Activated B cell treated with CpG ODN at 0.5 μM for 24 hours (primary cell): ENCODE results near the gene WDR49. TPM values are rescaled to one million over a fixed set of nuclear protein-coding genes. Genes with fewer than 3 reads are reported as not detected.

ENCODE experiments used
- ATAC-seq: fragments of 200-7000 bp; cut with Tn5 transposase; one replicate; pipeline ENCODE4 v1.10.0; 2021; ENCODE audit warnings: low read depth, mild to moderate bottlenecking, moderate library complexity
- CTCF ChIA-PET: fragments of 350-600 bp; sonication (Branson Sonifier 250); formaldehyde crosslinking; loops from one replicate; lab custom pipeline; 2021; ENCODE audit warnings: antibody characterized with exemption; lab: Charles Lee
- POLR2A ChIA-PET: fragments of 350-600 bp; sonication (Branson Sonifier 250); formaldehyde crosslinking; loops from one replicate; lab custom pipeline; 2021; ENCODE audit warnings: antibody characterized with exemption; lab: Charles Lee
- DNase-seq: peaks from one replicate; pipeline ENCODE4 v3.0.0; 2022
- H3K27ac Mint-ChIP-seq: one replicate; pipeline ENCODE4 v1.8.0; 2020; ENCODE audit warnings: mixed read lengths
- H3K27me3 Mint-ChIP-seq: one replicate; pipeline ENCODE4 v1.8.0; 2021; ENCODE audit warnings: mixed read lengths
- H3K36me3 Mint-ChIP-seq: one replicate; pipeline ENCODE4 v1.8.0; 2021; ENCODE audit warnings: low read depth, mixed read lengths
- H3K4me1 Mint-ChIP-seq: one replicate; pipeline ENCODE4 v1.8.0; 2021; ENCODE audit warnings: mixed read lengths
- H3K4me3 Mint-ChIP-seq: one replicate; pipeline ENCODE4 v1.8.0; 2020; ENCODE audit warnings: mild to moderate bottlenecking, mixed read lengths
- H3K9me3 Mint-ChIP-seq: one replicate; pipeline ENCODE4 v1.8.0; 2020; ENCODE audit warnings: mixed read lengths
- CTCF ChIP-seq: fragments of 200-600 bp; IDR thresholded peaks from one replicate; pipeline ENCODE4 v1.8.0; 2022; ENCODE audit warnings: antibody characterized with exemption, mild to moderate bottlenecking
- intact Hi-C: fragments of 100-400 bp; cut with micrococcal nuclease; formaldehyde crosslinking; loops from one replicate; pipeline ENCODE4 v1.15.1; 2024
- total RNA-seq: library from RNA; stranded (reverse); gene quantifications from 2 replicates; pipeline ENCODE4 v1.2.3, GENCODE V29; 2022

Gene WDR49
- total RNA-seq, 1 donor from 2014 or later = 0.49 TPM

- Mint-ChIP-seq H3K36me3 (peaks cover 20% of the 10 kb centered on the region), H3K27ac (no peak overlapping the region), H3K9me3 (peaks cover 12% of the 10 kb centered on the region), H3K4me3 (no peak overlapping the region), H3K27me3 (no peaks in the 10 kb centered on the region), H3K4me1 (no peaks in the 10 kb centered on the region)
- intact Hi-C loops = no loop called here
- TF ChIP-seq CTCF = no peak
- ChIA-PET CTCF (interaction anchor here (1.4 kb wide), 1 partner anchor 290 kb away, joined by 4 read pairs; the partner anchor contains the start of gene ZBBX), POLR2A (no interaction called here)
- DNase-seq (no peak), ATAC-seq (no peak)
Observed at GRCh38 chr3:167669699-167670098, 16.0 kb upstream of the WDR49 start.

- ChIA-PET POLR2A (no interaction called here), CTCF (interaction anchor here (1.0 kb wide), 1 partner anchor 16 kb away, joined by 3 read pairs; no protein-coding TSS in a partner anchor)
- intact Hi-C loops = no loop called here
- Mint-ChIP-seq H3K27me3 (no peaks in the 10 kb centered on the region), H3K4me3 (no peak overlapping the region), H3K4me1 (no peaks in the 10 kb centered on the region), H3K9me3 (peaks cover 12% of the 10 kb centered on the region), H3K36me3 (peaks cover 10% of the 10 kb centered on the region), H3K27ac (no peak overlapping the region)
- TF ChIP-seq CTCF = no peak
- no peak for DNase-seq
- no peak for ATAC-seq
Observed at GRCh38 chr3:167668651-167669050, 14.9 kb upstream of the WDR49 start.

- peaks cover 3% of the 10 kb centered on the region for H3K27me3 Mint-ChIP-seq
- CTCF ChIA-PET = no interaction called here
- intact Hi-C loops = no loop called here
- ATAC-seq = no peak
- no peaks in the 10 kb centered on the region for H3K4me1 Mint-ChIP-seq
- no peak for DNase-seq
- H3K27ac Mint-ChIP-seq = no peak overlapping the region
- TF ChIP-seq CTCF = no peak
- peaks cover 7% of the 10 kb centered on the region for H3K9me3 Mint-ChIP-seq
- no peak overlapping the region for H3K4me3 Mint-ChIP-seq
- POLR2A ChIA-PET = no interaction called here
- no peaks in the 10 kb centered on the region for H3K36me3 Mint-ChIP-seq
Observed at GRCh38 chr3:167666563-167666962, 12.8 kb upstream of the WDR49 start.

GRCh38 chr3:167662919-167663400, 9.2 kb upstream of the WDR49 start:
- H3K27ac Mint-ChIP-seq = no peak overlapping the region
- intact Hi-C loops = no loop called here
- DNase-seq = no peak
- peaks cover 7% of the 10 kb centered on the region for H3K9me3 Mint-ChIP-seq
- CTCF ChIA-PET = no interaction called here
- no peaks in the 10 kb centered on the region for H3K36me3 Mint-ChIP-seq
- H3K4me1 Mint-ChIP-seq = no peaks in the 10 kb centered on the region
- TF ChIP-seq CTCF = no peak
- H3K4me3 Mint-ChIP-seq = no peak overlapping the region
- H3K27me3 Mint-ChIP-seq = peaks cover 6% of the 10 kb centered on the region
- ATAC-seq = no peak
- POLR2A ChIA-PET = no interaction called here

- ATAC-seq = no peak
- CTCF ChIA-PET = no interaction called here
- Mint-ChIP-seq H3K4me1 (peaks cover 10% of the 10 kb centered on the region), H3K4me3 (no peak overlapping the region), H3K36me3 (no peaks in the 10 kb centered on the region), H3K9me3 (peaks cover 2% of the 10 kb centered on the region), H3K27me3 (peaks cover 4% of the 10 kb centered on the region), H3K27ac (no peak overlapping the region)
- intact Hi-C loops = no loop called here
- POLR2A ChIA-PET = no interaction called here
- TF ChIP-seq CTCF = no peak
- no peak for DNase-seq
Observed at GRCh38 chr3:167657684-167658225, 4.0 kb upstream of the WDR49 start.
